Medulla oblongata (tissue), 1 donor: ENCODE measurements around the gene PDK1.

Source experiments
- DNase-seq: peaks from one replicate; pipeline ENCODE4 v3.0.0-alpha.2; 2015; ENCODE audit errors: extremely low spot score

The PDK1 gene

DNA sequence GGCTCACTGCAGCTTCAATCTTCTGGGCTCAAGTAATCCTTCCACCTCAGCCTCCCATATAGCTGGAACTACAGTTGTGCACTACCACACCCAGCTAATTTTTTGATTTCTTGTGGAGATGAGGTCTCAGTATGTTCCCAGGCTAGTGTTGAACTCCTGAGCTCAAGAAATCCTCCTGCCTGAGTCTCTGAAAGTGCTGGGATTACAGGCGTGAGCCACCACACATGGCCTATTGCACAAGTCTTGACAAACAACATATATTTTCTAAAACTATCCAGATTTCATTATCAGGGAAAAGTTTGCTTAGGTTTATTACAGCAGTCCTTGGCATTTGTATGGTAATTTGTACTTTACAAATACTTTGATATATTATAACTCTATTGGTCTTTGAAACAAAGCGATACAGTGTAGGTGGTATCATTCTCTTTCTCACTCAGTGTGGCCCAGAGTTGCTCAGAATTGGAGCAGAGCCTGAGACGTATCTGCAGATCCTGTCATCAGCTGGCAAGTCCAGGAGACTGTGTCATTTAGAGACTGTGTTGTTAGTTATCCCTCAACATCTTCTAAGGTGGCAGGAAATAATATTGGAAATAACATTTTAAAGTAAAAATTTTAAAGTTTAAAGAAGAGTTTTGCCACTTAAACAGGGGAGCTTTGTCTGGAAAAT lies 41.4 kb downstream of the PDK1 start:
- no peak for DNase-seq

DNA sequence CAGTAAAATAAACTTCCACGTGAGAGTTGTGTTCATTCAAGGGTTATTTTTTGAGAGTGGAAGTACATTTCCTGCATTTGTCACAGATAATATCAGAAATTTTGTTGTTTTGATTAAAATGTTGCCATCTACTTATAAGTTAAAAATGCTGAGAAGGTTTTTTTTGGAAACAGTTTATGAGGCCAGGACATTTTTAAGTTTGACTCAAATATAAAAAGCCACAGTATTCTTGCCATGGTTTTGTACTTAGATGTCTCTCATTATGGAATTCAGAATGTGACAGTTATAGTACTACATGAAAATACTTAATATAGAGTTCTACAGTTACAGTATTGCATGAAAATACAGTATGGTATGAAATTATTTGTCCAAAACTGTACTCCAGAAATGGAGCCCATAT lies 44.1 kb downstream of the PDK1 start:
- DNase-seq, result no peak

DNA sequence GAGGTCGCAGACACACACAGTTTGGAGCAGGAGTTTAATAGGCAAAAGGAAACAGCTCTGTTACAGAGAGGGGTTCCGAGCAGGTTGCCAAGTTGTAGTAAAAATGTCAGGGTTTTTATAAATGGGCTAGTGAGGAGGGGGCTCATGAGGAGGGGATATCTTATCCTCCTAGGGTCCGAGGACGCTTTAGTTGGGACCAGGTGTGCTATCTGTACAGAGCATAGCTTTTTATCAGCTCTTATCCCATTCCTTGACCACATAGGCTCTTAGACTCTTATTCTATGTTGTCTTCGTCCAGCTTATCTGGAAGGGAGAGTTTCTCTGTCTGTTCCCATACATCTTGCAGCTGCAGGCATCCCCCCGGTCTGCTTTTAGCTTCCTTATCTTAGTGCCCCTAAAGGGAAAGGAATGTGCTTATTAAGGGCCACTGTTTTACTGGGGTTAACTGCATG lies 44.7 kb downstream of the PDK1 start:
- no peak for DNase-seq

DNA sequence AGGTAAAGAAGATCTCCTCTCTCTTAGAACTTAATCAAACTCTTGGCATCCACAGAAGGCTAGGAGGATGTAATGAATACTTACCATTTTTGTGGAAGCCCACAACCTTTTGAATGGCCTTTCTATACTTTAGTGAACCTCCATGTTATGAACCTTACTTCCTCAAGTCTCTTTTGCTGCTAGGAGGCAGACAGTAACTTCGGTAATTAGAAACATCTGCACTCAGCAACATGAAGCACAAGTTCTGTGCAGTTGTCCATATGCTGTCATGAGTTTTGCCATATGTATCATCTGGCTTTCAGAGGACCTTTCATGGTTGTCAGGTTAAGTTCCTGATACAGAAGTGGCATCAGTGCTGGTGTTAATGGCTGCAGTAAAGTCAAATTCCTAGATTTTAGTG lies 50.4 kb downstream of the PDK1 start:
- DNase-seq, result no peak

DNA sequence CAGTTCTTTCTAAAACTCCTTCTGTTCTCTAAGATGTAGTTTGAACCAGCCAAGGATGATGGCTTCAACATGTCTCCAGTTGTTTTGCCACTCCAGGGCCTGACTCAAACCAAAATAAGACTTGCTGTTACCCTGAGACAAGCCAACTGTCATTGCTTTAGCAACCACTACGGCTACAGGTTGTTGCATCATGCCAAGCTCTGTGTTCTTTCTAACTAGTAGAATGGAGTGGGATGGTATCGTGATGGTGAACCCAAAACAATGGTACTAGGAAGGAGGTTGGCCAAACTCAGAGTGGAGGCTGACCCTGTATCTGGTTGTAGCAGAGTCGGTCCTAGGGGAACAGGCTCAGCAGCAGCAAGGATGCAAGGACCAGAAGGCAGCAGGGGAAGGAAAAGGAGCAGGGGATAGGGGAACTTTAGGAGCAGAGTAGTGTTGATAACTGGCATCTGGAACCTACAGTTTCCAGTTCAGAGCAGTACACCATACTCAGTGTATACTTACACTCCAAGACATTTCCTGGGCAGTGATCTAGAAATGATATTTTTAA lies 51.6 kb downstream of the PDK1 start:
- DNase-seq, result no peak

DNA sequence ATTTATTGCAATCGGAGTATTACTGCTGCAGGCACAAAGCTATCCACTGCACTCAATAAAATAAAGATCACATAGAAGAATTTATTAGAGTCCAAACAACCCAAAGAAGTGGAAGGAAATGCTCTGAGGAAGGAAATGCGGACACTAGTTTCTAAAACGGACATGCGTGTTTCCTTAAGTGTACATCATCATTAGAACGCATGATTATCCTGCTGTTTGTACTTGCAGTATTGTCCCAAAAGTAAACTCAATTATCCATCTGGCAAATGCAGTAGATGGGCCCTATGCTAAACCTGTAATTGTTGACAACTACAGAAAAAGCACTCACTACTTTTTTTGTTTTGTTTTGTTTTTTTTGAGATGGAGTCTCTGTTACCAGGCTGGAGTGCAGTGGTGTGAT lies 53.6 kb downstream of the PDK1 start:
- DNase-seq, result no peak

DNA sequence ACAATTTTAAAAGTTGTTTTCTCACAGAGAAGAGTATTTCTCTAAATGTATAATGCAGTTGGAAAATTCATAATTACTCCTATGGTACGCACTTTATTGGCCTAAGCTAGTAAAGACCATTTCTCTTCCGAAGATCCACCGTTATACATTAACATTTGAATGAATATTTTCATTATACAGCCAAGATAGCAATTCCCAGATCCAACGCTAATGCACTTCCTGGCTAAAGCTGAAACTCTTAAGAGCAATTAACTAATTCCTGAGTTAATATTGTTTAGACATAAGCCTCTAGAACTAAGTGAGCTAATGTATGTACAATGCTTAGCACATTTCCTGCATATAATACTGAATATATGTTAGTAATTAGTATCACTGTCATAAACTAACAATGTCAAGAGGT lies 56.2 kb downstream of the PDK1 start:
- no peak for DNase-seq

DNA sequence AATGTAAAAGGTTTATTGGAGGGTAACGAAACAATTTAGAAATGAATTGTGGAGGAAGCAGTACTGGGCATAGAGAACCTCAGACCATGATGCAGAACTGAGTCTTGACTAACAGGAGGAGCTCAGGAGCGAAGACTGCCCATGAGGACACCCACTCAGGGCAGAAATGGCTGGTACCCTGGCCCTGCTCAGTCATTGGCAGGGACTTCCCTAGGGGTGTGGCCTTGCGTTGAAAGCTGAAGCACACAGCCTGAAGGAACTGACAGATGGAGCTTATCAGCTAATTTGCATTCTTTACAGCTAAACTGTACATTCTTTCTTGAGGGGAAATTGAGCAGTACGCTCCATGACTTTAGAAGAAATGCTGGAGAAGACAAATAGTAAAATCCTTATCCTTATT lies 57.1 kb downstream of the PDK1 start:
- DNase-seq, result no peak

DNA sequence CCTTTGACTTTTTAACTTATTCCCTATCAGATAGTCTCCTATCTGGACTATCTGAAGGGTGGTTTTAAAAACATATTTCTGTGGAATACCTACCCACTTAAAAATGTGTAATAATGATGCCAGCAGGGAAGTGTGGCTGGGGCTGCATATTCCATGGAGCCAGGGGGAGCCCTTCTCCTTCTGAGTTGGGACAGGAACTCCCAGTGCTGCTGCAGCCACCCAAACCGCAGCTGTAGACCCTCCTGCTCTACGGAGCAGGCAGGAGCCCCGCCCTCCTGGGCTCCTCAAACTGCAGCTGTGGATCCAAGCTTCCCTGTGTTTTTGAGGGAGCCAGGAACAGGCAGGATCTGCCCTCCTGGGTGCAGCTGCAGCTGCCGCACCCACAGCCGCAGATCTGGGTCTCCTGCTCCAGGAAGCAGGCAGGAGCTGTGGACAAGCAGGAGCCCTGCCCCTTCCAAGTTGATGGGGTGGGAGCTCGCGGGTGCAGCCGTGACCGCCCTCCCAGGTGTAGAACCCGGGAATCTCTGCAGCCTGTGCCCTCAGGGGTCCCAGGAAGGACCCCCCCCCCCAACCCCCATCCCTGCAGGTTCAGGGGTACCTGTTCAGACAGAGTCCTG lies 57.8 kb downstream of the PDK1 start:
- DNase-seq, result no peak

DNA sequence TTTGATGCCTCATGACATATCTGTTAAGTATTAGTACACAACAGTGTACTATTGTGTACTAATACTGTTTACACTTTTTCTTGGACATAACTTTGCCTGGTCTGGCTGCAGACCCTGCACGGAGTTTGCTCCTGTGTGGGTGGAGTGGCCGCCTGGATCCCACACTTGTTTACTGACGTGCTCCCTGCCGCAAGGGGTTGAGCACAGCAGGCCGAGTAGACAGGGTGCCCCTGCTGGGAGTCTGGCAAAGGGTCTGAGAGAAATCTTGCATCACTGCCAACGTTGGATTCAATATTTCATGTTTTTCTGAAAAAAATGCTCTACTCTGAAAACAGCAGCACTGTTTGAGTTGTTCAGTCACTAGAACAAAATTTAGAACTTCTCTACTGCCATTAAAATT lies 59.0 kb downstream of the PDK1 start:
- no peak for DNase-seq

DNA sequence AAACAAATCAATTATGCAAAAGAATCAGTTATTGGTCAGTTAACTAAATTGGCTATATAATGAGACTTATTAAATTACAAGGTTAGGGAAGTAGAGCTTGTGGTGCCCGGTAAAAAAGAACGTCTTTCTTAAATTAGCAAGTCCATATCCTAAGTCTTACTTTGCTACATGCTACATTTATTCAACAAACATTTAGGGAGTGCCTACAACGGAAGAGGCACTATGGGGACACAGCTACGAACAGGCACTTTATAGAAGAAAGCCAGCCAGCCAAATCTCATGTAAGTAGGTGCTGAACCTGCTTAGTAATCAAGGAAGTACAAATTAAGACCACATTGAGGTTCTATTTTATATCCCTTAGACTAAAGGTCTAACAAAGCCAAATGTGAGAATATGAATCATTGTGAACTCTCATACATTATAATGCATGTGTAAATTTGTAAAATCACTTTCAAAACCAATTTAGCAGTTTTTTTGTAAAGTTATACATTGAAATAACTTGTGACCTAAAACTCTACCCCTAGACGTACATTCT lies 59.9 kb downstream of the PDK1 start:
- DNase-seq, result no peak

DNA sequence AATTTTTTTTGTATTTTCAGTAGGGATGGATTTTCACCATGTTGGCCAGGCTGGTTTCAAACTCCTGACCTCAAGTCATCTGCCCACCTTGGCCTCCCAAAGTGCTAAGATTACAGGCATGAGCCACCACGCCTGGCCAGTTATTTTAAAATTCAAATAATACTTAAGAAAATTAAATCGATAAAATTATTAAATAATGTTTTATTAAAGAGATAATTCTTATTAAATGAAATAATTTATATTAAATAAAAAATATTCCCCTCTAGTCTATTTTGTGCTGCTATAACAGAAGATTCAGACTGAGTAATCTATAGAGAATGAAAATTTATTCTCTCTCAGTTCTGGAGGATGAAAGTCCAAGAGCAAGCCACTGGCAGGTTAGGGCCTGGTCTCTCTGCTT lies 61.2 kb downstream of the PDK1 start:
- DNase-seq, result no peak

DNA sequence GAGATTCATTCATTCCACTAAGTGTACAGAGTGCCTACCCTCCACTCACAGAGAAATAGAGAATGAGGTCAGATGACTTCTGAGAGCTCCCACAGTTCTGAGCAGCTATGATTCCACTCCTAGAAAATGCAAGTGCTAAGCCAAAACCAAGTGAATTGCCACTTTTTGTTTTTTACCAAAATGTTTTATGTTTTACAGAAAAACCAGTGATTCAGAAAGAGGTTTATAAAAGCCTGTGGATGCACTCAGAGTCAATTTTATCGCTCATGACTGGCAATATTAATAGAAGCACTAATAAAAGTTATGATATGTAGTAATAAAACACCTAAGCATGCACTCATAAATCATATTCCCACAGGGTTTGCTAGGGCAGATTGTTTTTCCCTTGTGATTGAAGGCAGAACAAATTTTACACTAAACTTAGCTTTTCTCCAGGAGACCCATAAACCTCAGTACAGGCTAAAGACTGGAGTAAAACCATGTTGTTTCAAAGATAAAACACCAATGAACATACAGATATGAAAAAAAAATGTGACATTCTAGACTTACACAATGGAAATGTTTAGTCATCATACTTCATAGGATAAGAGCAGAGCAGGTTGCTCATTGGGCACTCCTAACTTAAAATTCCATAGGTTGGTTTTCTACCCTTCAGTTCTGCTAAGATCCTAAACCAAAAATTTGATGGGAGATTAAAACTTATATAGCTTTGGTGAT lies 67.5 kb downstream of the PDK1 start:
- DNase-seq, result no peak

DNA sequence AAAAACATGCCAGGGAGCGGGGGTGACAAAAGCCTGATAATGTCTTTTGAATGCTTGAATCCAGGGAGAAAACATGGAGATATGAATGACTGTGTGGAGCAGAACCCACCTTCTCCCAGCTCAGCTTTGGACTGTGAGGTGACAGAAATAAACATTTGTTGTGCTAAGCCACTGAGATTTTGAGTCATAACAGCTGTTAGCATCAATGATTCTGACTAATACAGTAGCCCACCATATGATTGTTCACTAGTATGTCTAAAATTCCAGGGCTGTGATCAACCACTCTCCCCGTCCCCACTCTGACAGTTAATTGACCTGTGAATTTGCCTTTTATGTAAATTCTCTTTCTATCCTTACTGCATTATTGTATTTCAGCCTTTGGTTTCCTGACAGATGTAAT lies 69.1 kb downstream of the PDK1 start:
- DNase-seq, result no peak

DNA sequence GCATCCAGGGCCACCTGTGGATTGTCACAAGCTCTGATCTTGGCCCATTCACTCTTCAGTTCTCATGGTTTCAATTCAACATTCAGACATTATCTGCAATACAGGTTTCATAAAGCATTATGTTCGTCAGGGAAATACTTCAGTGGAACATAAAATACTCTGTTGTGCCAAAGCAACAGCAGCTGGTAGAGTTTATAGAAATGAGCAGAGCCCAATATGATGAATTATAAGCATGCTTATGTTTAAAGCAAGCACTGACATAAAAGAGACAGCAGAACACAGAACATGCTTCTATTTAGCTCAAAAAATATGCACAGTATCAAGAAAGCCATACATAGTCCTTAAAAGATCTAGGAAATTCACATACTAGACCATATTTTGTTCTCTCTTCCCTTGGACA lies 71.3 kb downstream of the PDK1 start:
- no peak for DNase-seq

DNA sequence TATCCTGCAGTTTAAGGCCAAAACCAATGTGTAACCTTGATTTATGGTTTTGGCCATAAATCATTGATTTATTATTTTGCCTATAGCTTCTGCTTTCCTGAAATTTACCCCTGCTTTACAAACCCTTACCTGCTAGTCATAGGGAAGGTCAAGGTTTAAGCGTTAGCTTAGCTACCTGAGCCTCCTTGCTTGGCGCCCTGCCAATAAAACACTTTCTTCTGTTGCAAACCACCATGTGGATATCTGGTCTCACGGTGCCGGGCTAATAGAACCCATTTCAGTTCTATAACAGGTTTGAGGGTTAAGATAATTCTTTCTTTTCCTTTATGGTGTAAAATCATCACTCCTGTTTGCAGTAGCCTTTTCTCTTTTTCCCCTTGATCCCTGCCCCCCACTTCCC lies 72.2 kb downstream of the PDK1 start:
- DNase-seq, result no peak

DNA sequence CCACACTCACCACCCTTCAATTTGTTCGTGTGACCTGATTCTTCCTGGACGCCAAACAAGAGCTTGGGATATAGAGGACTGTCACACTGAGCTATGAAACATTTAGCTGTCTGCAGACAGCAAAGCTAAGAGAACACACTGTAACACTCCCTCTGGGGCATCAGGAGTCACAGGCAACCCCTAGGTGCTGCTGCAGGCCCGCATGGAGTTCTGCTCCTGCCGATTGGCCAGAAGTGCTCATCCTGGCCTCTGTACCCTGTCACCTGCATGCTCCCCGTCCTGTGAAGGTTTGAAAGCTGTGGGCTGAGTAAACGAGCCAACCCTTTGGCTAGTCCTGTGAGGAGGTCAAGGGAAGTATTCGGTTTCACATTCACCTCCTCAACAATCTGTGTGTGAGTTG lies 73.7 kb downstream of the PDK1 start:
- DNase-seq, result no peak

DNA sequence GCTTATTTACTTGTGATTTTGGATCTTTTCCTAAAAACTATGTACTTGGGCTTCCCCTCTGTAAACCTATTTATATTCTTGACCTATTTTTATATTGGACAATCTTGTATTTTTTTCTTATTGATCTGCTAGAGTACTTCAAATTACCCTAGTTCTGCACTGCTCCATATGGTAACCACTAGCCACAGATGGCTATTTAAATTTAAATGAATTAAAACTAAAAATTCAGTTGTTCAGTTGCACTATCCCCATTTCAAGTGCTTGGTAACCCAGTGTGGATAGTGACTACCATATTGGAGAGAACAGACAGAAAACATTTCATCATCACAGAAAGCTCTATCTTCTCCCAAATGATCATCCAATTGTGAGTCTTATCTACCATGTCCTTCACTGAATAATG lies 74.3 kb downstream of the PDK1 start:
- no peak for DNase-seq

DNA sequence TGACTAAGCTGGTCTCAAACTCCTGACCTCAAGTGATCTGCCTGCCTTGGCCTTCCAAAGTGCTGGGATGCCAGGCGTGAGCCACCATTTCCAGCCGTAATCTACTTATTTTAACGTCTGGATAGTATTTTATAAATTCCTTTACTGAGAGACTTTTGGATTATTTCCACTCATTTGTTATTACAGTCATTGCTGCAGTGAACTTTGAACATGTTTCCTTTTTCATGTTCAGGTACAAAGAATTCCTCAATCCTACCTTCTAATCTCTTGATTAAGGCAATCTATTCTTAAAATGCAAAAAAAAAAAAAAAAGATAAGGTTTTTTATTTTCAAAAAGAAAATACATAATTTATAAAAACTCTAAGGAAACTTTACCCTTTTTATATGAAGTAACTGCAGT lies 78.6 kb downstream of the PDK1 start:
- no peak for DNase-seq

DNA sequence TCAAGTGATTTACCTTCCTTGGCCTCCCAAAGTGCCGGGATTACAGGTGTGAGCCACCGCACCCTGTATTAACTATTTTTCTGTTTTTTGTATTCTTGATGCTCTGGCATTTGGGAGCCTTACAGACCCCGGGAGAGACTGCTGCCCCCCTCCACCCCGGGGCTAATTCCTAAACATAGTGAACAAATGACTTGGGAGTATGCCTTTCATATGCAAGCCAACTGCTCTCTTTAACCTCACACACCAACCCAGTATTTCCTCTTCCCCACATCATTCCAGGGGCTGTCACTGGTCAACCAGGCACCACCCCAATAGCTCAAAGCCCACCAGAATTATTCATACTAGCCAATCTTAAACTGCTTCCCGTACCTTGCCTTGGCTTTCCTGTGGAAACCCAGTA lies 79.7 kb downstream of the PDK1 start:
- no peak for DNase-seq

DNA sequence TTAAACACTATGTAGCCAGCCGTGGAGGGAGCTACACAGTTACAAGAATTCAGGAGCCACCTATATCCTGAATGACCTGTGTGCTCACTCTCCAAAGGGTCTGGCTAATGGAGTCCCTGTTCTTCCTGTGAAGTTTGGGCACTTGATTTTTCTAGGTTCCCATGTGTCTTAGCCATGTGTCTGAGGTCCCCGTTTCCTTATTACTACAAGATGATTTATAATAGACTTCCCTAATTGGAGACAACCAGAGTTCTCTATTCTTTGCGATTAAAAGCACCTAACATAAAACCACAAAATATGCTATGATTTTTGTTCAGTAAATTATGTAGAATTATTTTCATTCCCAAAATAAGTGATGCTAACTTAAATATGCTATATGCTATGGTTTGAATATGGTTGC lies 83.4 kb downstream of the PDK1 start:
- DNase-seq, result no peak

DNA sequence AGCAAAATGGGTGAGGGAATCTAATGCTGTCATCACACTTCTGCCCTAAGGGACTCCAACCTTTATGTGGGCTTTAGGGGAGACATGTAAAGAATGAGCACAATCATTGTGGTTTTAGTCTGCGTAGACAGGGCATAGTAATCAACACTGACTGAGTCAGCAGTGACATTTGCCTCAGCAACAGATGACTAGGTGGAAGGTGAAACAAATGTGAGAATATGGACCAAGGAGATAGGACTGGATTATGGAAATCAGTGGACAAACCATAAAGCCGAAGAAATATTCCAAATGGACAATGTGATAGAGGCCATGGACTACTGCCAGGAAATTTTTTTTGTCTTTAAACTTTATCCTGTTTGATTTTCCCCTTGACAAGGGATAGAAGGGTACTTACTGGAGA lies 83.9 kb downstream of the PDK1 start:
- DNase-seq, result no peak

DNA sequence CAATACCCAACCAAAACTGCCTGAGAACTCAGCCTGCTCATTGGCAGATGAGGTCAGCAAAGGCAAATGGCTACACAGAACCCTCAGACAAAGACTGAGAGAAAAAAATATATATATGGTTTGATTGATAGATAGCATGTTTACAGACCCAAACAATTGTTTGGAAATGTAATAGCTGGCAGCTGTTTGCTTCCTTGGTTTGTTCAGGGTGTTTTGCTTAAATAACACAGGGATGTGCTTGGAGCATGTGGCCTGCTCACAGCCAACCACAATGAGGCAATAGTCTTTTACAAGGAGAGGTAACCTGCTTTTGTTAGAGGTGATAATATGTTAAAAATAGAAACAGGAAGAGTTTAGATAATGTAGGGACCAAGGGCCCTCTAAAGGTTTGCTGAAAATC lies 84.5 kb downstream of the PDK1 start:
- no peak for DNase-seq
